Measurements from ENCODE around the gene PIK3AP1. TPM values are rescaled to one million over a fixed set of nuclear protein-coding genes. Genes with fewer than 3 reads are reported as not detected.

PIK3AP1 gene, protein sequence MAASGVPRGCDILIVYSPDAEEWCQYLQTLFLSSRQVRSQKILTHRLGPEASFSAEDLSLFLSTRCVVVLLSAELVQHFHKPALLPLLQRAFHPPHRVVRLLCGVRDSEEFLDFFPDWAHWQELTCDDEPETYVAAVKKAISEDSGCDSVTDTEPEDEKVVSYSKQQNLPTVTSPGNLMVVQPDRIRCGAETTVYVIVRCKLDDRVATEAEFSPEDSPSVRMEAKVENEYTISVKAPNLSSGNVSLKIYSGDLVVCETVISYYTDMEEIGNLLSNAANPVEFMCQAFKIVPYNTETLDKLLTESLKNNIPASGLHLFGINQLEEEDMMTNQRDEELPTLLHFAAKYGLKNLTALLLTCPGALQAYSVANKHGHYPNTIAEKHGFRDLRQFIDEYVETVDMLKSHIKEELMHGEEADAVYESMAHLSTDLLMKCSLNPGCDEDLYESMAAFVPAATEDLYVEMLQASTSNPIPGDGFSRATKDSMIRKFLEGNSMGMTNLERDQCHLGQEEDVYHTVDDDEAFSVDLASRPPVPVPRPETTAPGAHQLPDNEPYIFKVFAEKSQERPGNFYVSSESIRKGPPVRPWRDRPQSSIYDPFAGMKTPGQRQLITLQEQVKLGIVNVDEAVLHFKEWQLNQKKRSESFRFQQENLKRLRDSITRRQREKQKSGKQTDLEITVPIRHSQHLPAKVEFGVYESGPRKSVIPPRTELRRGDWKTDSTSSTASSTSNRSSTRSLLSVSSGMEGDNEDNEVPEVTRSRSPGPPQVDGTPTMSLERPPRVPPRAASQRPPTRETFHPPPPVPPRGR
- 5.9 TPM for total RNA-seq

DNA sequence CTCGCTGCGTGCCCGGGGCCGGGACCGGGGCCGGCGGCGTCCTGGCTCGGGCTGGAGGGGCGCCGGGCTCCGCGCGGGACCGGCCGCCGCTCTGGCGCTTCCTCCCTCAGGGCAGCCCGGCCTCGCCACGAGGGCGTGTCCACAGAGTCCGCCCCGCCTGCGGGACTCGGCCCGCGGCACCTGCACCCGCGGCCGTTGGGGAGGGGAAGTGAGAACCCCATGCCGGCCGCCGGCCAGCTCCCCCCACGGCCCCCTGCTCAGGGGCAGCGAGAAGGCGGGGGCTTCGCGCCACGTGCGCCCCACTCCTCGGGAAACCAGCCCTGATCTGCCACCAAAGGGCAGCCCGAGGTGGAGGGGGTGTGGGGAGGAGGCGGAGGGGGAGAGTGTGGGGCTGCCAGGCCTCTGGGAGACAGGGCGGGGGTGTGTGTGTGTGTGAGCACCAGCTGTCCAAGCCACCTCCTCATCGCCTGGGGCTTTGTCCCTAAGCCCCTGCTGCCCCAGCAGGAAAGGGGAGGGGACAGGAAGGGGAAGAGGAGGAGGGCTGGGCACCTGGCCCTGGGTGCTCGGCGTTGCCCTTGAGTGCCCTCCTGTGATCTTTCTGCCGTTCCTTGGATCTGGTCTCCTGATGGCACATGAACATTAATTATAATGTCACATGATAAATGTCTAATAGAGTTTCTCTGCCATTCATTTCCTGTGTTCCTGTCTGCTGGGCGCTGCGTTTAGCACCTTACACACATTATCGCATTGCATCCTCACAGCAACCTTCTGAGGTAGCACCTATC is at the start of gene PIK3AP1:
PIK3AP1 (minus strand) TSS at position 93 of the 785 bp plus-strand sequence. CDS start 120 bp downstream, outside the sequence.
- Histone ChIP-seq H3K27ac (no peak within 1 kb of the TSS), H3K4me3 (peak within 1 kb of the TSS; percentile 65 to 73), H3K27me3 (no peaks in the 10 kb centered on the region), H3K9me3 (no peaks in the 10 kb centered on the region), H3K4me1 (peaks cover 0 to 6% of the 10 kb centered on the region in 2 donors), H3K36me3 (no peaks in the 10 kb centered on the region)
- DNase-seq (ENCODE audit: low spot score in 2 of 2), result peak in 1 of 2 donors; percentile 72
- intact Hi-C loops (cut with DNase I), result no loop called here
- TF ChIP-seq, protein P1, sequence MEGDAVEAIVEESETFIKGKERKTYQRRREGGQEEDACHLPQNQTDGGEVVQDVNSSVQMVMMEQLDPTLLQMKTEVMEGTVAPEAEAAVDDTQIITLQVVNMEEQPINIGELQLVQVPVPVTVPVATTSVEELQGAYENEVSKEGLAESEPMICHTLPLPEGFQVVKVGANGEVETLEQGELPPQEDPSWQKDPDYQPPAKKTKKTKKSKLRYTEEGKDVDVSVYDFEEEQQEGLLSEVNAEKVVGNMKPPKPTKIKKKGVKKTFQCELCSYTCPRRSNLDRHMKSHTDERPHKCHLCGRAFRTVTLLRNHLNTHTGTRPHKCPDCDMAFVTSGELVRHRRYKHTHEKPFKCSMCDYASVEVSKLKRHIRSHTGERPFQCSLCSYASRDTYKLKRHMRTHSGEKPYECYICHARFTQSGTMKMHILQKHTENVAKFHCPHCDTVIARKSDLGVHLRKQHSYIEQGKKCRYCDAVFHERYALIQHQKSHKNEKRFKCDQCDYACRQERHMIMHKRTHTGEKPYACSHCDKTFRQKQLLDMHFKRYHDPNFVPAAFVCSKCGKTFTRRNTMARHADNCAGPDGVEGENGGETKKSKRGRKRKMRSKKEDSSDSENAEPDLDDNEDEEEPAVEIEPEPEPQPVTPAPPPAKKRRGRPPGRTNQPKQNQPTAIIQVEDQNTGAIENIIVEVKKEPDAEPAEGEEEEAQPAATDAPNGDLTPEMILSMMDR (IDR thresholded peaks at IDR 0.05), result no peak

DNA sequence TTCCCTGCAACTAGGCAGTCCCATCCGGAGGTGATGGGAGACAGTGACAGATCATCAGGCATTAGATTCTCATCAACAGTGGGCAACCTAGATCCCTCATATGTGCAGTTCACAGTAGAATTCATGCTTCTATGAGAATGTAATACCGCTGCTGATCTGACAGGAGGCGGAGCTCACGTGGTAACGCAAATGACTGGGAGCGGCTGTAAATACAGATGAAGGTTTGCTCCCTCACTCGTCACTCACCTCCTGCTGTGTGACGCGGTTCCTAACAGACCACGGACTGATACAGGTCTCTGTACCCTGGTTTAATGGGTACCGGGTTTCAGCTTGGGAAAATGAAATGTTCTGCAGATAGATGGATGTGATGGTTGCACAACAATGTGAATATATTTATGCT is 47.8 kb upstream of the PIK3AP1 start:
- DNase-seq (ENCODE audit: low spot score in 2 of 2), result no peak
- no peaks in the 10 kb centered on the region for H3K36me3 ChIP-seq
- TF ChIP-seq, protein P1 (IDR thresholded peaks at IDR 0.05), result no peak
- no peak overlapping the region for H3K4me3 ChIP-seq
- H3K4me1 ChIP-seq, result no peaks in the 10 kb centered on the region
- no peaks in the 10 kb centered on the region for H3K27me3 ChIP-seq
- H3K27ac ChIP-seq, result no peak overlapping the region
- intact Hi-C loops (cut with DNase I), result no loop called here
- peaks cover 0 to 5% of the 10 kb centered on the region in 2 donors for H3K9me3 ChIP-seq

DNA sequence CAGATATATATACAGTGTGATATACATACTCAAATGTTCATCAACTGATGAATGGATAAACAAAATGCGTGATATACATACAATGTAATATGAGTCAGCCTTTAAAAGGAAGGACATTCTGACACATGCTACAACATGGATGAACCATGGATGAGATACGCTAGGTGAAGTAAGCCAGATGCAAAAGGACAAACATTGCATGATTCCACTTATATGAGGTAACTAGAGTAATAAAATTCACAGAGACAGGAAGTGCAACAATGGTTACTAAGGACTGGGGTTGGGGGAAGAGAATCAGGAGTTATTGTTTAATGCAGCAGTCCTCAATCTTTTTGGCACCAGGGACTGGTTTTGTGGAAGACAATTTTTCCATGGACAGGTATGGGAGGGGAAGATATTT is 47.3 kb upstream of the PIK3AP1 start:
- H3K36me3 ChIP-seq, result no peaks in the 10 kb centered on the region
- H3K27ac ChIP-seq, result no peak overlapping the region
- no peak for DNase-seq (ENCODE audit: low spot score in 2 of 2)
- no peaks in the 10 kb centered on the region for H3K4me1 ChIP-seq
- intact Hi-C loops (cut with DNase I), result no loop called here
- H3K4me3 ChIP-seq, result no peak overlapping the region
- H3K27me3 ChIP-seq, result no peaks in the 10 kb centered on the region
- H3K9me3 ChIP-seq, result peaks cover 0 to 5% of the 10 kb centered on the region in 2 donors
- TF ChIP-seq, protein P1 (IDR thresholded peaks at IDR 0.05), result no peak

DNA sequence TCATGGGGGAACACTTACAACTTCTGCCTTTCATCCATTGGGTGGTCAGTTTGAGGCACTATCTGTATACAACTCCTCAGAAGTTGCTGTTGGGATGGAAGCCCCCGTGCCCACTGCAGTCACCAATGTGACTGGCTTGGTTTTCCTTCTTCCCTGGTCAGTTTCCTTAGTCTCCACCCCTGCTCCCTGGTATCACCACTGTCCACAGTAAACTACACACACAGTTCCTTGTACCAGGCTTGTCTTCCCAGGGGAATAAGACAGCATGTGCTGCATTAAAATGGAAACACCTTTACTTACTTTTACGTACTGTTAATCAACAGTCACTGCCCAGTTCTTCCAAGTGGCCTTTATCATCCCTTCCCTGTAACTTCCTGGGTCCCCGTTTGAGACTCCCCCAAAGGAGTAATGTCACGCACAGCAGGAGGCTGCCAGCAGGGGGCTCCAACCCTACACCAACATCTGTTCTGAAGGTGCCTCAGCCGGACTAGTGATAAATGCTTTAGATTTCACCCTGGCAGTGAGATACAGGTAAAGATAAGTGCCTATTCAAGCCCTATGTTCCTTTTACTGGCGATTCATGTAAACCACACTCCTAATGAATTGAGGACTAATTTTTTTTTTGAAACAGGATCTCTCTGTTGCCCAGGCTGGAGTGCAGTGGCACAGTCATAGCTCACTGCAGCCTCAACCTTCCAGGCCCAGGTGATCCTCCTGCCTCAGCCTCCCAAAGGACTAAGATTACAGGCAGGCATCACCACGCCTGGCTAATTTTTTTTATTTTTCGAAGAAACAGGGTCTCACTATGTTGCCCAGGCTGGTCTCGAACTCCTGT is 45.3 kb upstream of the PIK3AP1 start:
- no peaks in the 10 kb centered on the region for H3K4me1 ChIP-seq
- H3K27ac ChIP-seq, result no peak overlapping the region
- DNase-seq (ENCODE audit: low spot score in 2 of 2), result peak in 1 of 2 donors; percentile 79
- no peaks in the 10 kb centered on the region for H3K9me3 ChIP-seq
- TF ChIP-seq, protein P1 (IDR thresholded peaks at IDR 0.05), result peak; percentile 51 to 61 (median 58)
- H3K27me3 ChIP-seq, result no peaks in the 10 kb centered on the region
- intact Hi-C loops (cut with DNase I), result loop anchor here (2.0 kb wide), 1 partner anchor 65 kb away; no protein-coding TSS in a partner anchor
- no peaks in the 10 kb centered on the region for H3K36me3 ChIP-seq
- H3K4me3 ChIP-seq, result no peak overlapping the region
